Hepatocyte (in vitro differentiated cells): ENCODE measurements around the gene CREG2. TPM values are rescaled to one million over a fixed set of nuclear protein-coding genes. Genes with fewer than 3 reads are reported as not detected.
"Not testable (repeated sequence)": the region's sequence is repeated elsewhere in the genome, so short reads cannot be mapped to it uniquely, and the experiment has no call there.

Source experiments
- DNase-seq: peaks from one replicate; pipeline ENCODE4 v3.0.0-alpha.2; 2016; ENCODE audit warnings: low spot score
- H2AFZ ChIP-seq: fragments of 200-600 bp; sonication (generic); 2 replicates; pipeline ENCODE4 v1.6.0; 2016; ENCODE audit warnings: antibody characterized with exemption, mild to moderate bottlenecking
- H3K27ac ChIP-seq: fragments of 200-600 bp; sonication (generic); 2 replicates; pipeline ENCODE4 v1.5.1; 2016; ENCODE audit warnings: mild to moderate bottlenecking
- H3K27me3 ChIP-seq: fragments of 200-600 bp; sonication (generic); 2 replicates; pipeline ENCODE4 v1.6.1; 2016
- H3K36me3 ChIP-seq: fragments of 200-600 bp; sonication (generic); replicated peaks from 2 replicates; pipeline ENCODE4 v1.5.1; 2016; ENCODE audit warnings: low read depth; ENCODE audit not compliant: insufficient read depth
- H3K4me1 ChIP-seq: fragments of 200-600 bp; sonication (generic); 2 replicates; pipeline ENCODE4 v1.5.1; 2016; ENCODE audit warnings: mild to moderate bottlenecking, moderate library complexity; ENCODE audit not compliant: insufficient read depth
- H3K4me2 ChIP-seq: fragments of 200-600 bp; sonication (generic); 2 replicates; pipeline ENCODE4 v1.6.0; 2016
- H3K4me3 ChIP-seq: fragments of 200-600 bp; sonication (generic); 2 replicates; pipeline ENCODE4 v1.5.1; 2016; ENCODE audit warnings: mild to moderate bottlenecking
- H3K79me2 ChIP-seq: fragments of 200-600 bp; sonication (generic); 2 replicates; pipeline ENCODE4 v1.6.0; 2017; ENCODE audit warnings: mild to moderate bottlenecking
- H3K9me2 ChIP-seq: fragments of 200-600 bp; sonication (generic); replicated peaks from 2 replicates; pipeline ENCODE4 v1.6.0; 2017; ENCODE audit warnings: mild to moderate bottlenecking; ENCODE audit not compliant: insufficient read depth
- H3K9me3 ChIP-seq: fragments of 200-600 bp; sonication (generic); 2 replicates; pipeline ENCODE4 v1.5.1; 2016; ENCODE audit warnings: low read depth, mild to moderate bottlenecking
- H4K20me1 ChIP-seq: fragments of 200-600 bp; sonication (generic); 2 replicates; pipeline ENCODE4 v1.6.0; 2016; ENCODE audit warnings: mild to moderate bottlenecking; ENCODE audit not compliant: insufficient read depth, poor library complexity, severe bottlenecking
- EZH2 ChIP-seq: fragments of 200-600 bp; sonication (generic); IDR thresholded peaks from 2 replicates; pipeline ENCODE4 v1.6.1; 2016; ENCODE audit warnings: antibody characterized with exemption, mild to moderate bottlenecking, borderline replicate concordance
- EZH2phosphoT487 ChIP-seq: fragments of 200-600 bp; sonication (generic); IDR thresholded peaks from one replicate; pipeline ENCODE4 v1.6.1; 2018; ENCODE audit warnings: antibody characterized with exemption, mild to moderate bottlenecking, low read depth, moderate library complexity; ENCODE audit not compliant: unreplicated experiment, severe bottlenecking
- WGBS: methylation state at CpG from one replicate; pipeline ENCODE4 v1.1.6; 2016; ENCODE audit warnings: low lambda C conversion rate; ENCODE audit errors: missing lambda C conversion rate; 5-methylcytosine and 5-hydroxymethylcytosine counted together
- polyA plus RNA-seq: library from polyadenylated mRNA; unstranded; fragments of >200 nt; fragmentation: Nextera tagmentation; extraction: Ambion mirVana; gene quantifications from 2 replicates; pipeline ENCODE4 v1.2.1, GENCODE V29; 2016
- total RNA-seq: library from RNA; depleted of rRNA; stranded (reverse); fragments of >200 nt; gene quantifications from 2 replicates; pipeline ENCODE4 v1.2.3, GENCODE V29; 2014
- TF ChIP-seq, protein P1 (sequence below): fragments of 200-600 bp; sonication (generic); IDR thresholded peaks from 2 replicates; pipeline ENCODE4 v1.5.1; 2016; ENCODE audit warnings: antibody characterized with exemption, mild to moderate bottlenecking; ENCODE audit not compliant: poor library complexity

Gene CREG2
- total and polyA plus RNA-seq, 2 experiments from 2014 or later = 2.2 to 4.8 TPM

DNA sequence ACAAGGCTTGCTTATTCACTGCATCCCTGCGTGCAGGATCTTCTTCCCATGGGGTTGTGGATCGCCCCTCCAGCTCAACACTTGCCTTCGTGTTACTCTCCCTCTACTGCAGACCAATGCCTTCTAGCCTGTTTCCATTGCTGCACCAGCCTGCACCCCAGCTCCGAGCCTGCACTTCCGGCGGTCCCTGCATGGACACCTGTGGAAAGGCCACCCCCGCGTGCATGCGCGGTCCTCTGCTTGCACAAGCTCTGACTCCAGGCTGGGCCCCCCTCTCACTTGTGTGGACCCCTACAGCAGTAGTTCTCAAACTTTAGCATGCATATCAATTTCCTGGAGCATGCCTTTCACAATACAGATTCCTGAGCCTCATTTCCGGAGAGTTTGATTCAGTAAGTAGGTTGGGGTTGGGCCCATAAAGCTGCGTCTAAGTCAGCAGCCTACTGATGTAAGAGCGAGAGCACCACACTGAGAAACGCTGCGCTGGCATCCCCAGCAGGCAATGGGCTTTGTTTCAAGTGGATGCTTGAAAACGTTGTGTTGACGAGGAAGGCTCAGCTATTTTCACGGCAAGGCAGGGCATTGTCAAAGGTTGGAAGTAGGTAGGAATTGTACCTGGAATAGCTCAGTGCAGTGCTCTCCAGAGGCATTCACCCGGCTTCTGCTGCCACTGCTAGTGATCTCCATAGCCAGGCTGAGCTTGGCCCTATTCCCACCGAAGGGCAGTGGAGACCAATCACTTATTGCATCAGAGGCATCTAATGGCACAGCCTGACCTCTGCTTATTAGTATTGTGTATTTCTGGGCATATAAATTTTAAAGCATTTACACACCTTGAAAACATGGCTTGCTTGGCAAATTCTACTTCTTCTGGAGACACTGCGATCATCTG lies 32.6 kb downstream of the CREG2 start:
- H3K9me2 ChIP-seq = no peaks in the 10 kb centered on the region
- H2AFZ ChIP-seq = no peak overlapping the region
- H3K27ac ChIP-seq = no peak overlapping the region
- H3K27me3 ChIP-seq = no peaks in the 10 kb centered on the region
- no peak overlapping the region for H3K4me2 ChIP-seq
- H3K36me3 ChIP-seq = no peaks in the 10 kb centered on the region
- no peaks in the 10 kb centered on the region for H3K79me2 ChIP-seq
- no peaks in the 10 kb centered on the region for H4K20me1 ChIP-seq
- DNase-seq = no peak
- TF ChIP-seq, protein P1, sequence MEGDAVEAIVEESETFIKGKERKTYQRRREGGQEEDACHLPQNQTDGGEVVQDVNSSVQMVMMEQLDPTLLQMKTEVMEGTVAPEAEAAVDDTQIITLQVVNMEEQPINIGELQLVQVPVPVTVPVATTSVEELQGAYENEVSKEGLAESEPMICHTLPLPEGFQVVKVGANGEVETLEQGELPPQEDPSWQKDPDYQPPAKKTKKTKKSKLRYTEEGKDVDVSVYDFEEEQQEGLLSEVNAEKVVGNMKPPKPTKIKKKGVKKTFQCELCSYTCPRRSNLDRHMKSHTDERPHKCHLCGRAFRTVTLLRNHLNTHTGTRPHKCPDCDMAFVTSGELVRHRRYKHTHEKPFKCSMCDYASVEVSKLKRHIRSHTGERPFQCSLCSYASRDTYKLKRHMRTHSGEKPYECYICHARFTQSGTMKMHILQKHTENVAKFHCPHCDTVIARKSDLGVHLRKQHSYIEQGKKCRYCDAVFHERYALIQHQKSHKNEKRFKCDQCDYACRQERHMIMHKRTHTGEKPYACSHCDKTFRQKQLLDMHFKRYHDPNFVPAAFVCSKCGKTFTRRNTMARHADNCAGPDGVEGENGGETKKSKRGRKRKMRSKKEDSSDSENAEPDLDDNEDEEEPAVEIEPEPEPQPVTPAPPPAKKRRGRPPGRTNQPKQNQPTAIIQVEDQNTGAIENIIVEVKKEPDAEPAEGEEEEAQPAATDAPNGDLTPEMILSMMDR = no peak
- TF ChIP-seq EZH2phosphoT487 = no peak
- TF ChIP-seq EZH2 = no peak
- no peaks in the 10 kb centered on the region for H3K9me3 ChIP-seq
- 92% methylated on average over 21 of the region's 21 CpGs for WGBS
- peaks cover 11% of the 10 kb centered on the region for H3K4me1 ChIP-seq
- no peak overlapping the region for H3K4me3 ChIP-seq

DNA sequence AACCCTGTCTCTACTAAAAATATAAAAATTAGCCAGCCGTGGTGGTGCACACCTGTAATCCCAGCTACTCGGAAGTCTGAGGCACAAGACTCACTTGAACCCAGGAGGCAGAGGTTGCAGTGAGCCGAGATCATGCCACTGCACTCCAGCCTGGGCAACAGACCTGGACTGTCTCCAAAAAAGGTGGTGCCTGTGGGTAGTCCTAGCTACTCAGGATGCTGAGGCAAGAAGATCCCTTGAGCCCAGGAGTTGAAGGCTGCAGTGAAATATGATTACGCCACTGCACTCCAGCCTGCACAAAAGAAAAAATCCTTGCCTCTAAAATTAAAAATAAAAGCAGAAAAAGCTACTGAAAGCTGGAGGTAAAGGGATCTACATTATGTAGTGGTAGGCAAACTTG lies 34.7 kb downstream of the CREG2 start:
- not testable (repeated sequence) for H4K20me1 ChIP-seq, H3K4me2 ChIP-seq, H3K9me3 ChIP-seq, H3K27ac ChIP-seq, DNase-seq, H3K27me3 ChIP-seq, H3K36me3 ChIP-seq, H2AFZ ChIP-seq, H3K79me2 ChIP-seq, H3K4me3 ChIP-seq, H3K9me2 ChIP-seq
- 97% methylated on average over 4 of the region's 4 CpGs for WGBS
- peaks cover 17% of the 10 kb centered on the region for H3K4me1 ChIP-seq

DNA sequence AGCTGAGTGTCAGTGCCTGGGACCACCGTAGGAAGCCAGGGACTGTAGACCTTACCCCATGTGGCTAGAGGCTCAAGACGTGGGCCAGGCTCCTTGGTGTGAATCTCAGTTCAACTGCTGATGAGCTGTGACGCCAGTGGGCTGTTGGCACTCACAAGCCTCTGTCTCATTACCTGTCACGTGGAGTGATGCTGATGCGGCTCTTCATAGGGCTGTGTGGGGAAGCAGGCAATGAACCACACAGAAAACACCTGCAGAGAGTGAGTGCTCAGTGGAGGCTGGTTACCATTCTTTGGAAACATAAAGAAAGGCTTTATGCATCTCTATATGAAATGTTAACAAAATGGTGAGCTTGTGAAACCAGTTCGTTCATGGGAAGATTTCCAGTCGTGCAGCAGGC lies 36.1 kb downstream of the CREG2 start:
- Histone ChIP-seq H4K20me1 (no peaks in the 10 kb centered on the region), H3K9me2 (no peaks in the 10 kb centered on the region), H3K27me3 (no peaks in the 10 kb centered on the region), H3K9me3 (no peaks in the 10 kb centered on the region), H3K4me2 (no peak overlapping the region), H3K27ac (peak overlapping the region; percentile 80), H2AFZ (no peak overlapping the region), H3K4me3 (no peak overlapping the region), H3K36me3 (no peaks in the 10 kb centered on the region), H3K4me1 (peaks cover 17% of the 10 kb centered on the region), H3K79me2 (no peaks in the 10 kb centered on the region)
- no peak for DNase-seq
- WGBS = 93% methylated on average over 7 of the region's 7 CpGs
- TF ChIP-seq EZH2phosphoT487 (no peak), EZH2 (no peak)

DNA sequence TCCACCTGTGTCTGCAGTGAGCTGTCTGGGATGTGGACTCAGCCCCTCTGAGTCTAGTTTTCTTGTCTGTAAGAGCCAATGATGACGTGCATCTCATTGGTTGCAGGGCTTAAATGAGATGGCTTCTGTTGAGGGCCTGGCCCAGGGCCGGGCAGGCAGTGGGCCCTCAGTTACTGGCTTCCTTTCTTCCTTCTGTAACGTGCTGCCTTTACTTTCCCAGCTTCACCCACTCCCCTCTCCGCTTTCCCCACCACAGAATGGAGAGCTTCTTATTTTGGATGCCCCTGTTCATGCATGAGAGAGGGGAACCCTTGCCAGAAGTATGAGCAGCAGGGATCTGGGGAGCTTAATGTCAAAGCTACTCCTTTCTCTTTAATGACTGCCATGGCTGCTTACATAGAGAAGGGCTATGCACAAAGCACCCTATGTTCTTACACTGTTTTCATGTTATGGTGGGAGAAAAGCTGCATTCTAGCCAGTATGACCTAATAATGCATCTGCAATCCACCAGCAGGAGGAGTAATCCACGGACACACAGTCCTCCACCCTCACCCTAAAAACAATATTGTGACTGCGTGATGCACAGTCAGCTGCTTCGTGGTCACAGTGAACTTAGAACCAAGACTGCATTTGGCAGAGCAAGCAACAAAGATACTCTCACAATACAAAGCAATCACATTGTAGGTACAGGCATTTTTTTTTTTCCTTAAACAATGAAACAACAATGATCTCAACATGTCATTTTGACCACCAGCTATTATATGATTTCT lies 37.2 kb downstream of the CREG2 start:
- no peaks in the 10 kb centered on the region for H3K79me2 ChIP-seq
- H3K9me2 ChIP-seq = no peaks in the 10 kb centered on the region
- H3K9me3 ChIP-seq = no peaks in the 10 kb centered on the region
- DNase-seq = peak; percentile 55
- TF ChIP-seq EZH2 (no peak), EZH2phosphoT487 (no peak)
- TF ChIP-seq, protein P1 = peak; percentile 33
- H3K27ac ChIP-seq = peak overlapping the region; percentile 80
- H2AFZ ChIP-seq = no peak overlapping the region
- H3K36me3 ChIP-seq = no peaks in the 10 kb centered on the region
- H3K27me3 ChIP-seq = no peaks in the 10 kb centered on the region
- no peaks in the 10 kb centered on the region for H4K20me1 ChIP-seq
- H3K4me1 ChIP-seq = peaks cover 17% of the 10 kb centered on the region
- H3K4me2 ChIP-seq = no peak overlapping the region
- H3K4me3 ChIP-seq = no peak overlapping the region
- WGBS = 78% methylated on average over 7 of the region's 7 CpGs
